Ascending aorta (tissue), 2 donors: ENCODE measurements around the gene OBI1. TPM values are rescaled to one million over a fixed set of nuclear protein-coding genes. Genes with fewer than 3 reads are reported as not detected.

ENCODE experiments used
- DNase-seq, 2 donors: peaks; one replicate each; pipeline ENCODE4 v3.0.0-alpha.2; 2019; ENCODE audit warnings: low spot score in 2 of 2
- H3K27ac ChIP-seq, 2 donors: fragments of 200-600 bp; sonication (generic); one replicate each; pipeline ENCODE4 v1.5.1; 2016 to 2017; ENCODE audit warnings: mild to moderate bottlenecking in 1 of 2
- H3K27me3 ChIP-seq: fragments of 200-600 bp; sonication (generic); one replicate; pipeline ENCODE4 v1.5.1; 2017
- H3K36me3 ChIP-seq, 2 donors: fragments of 200-600 bp; sonication (generic); one replicate each; pipeline ENCODE4 v1.5.1; 2016
- H3K4me1 ChIP-seq, 2 donors: fragments of 200-600 bp; sonication (generic); one replicate each; pipeline ENCODE4 v1.5.1; 2016 to 2017; ENCODE audit warnings: mild to moderate bottlenecking in 1 of 2
- H3K4me3 ChIP-seq, 2 donors: fragments of 200-600 bp; sonication (generic); one replicate each; pipeline ENCODE4 v1.5.1; 2016 to 2017; ENCODE audit warnings: mild to moderate bottlenecking in 1 of 2
- H3K9me3 ChIP-seq, 2 donors: fragments of 200-600 bp; sonication (generic); one replicate each; pipeline ENCODE4 v1.5.1; 2016
- CTCF ChIP-seq, 3 experiments: fragments of 200-600 bp in 2 of 3; fragments of 450-650 bp in 1 of 3; sonication (generic) in 2 of 3; IDR thresholded peaks; one replicate each; pipeline ENCODE4 v1.5.1; 2016 to 2019; ENCODE audit warnings: antibody characterized with exemption in 3 of 3, mild to moderate bottlenecking in 1 of 3, moderate library complexity in 1 of 3
- intact Hi-C: fragments of 100-400 bp; cut with DNase I; formaldehyde crosslinking; loops from one replicate; pipeline ENCODE4 v1.15.1; 2023
- total RNA-seq: library from RNA; depleted of rRNA; stranded (reverse); fragments of >200 nt; gene quantifications from one replicate; pipeline ENCODE4 v1.1.0, GENCODE V29; 2016

OBI1 gene
- total RNA-seq, 1 donor from 2014 or later: 1.8 TPM

DNA sequence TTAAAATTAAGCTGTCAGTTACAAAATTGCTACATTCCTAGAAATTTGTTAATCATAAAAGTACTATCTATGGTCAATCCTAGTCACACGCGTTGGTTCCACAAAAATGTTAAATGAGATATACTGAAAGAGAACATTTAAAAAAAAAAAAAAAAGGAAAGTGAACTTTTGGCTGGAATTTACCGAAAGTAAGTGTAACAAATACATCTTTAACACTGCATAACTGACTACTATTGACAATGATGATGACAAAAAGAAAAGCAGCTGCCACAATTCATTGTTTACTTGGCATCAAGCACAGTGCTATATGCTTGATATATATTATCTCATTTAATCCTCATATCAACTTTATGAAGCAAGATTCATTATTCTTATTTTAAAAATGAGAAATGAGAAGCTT, 35.8 kb downstream of the OBI1 start:
- H3K4me1 ChIP-seq: no peaks in the 10 kb centered on the region

DNA sequence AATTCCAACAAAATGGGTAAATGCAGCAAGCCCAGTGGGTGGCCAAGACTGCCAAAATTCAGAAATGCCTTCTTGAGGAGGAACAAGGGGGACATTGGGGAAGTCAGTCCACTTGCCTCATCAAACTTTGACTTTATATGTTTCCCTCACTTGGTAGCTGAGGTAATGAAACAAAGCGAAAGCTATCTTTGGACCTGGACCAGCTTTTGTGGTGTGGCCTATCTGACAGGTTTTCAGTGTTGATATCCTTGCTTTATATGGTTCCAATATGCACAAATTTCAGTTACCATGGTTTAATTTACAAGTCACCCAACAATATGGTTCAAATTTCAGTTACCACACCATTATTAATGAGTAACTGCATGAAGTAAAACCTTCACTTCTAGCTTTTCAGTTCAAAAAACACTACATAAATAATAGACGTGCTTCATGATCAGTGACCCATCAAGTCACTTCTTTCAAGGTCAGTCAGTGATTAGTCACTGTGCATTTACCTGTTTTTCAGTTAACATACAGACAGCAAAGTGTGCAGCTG, 38.0 kb downstream of the OBI1 start:
- no peak overlapping the region for H3K27ac ChIP-seq
- no peaks in the 10 kb centered on the region for H3K9me3 ChIP-seq
- no peak for TF ChIP-seq CTCF (IDR thresholded peaks at IDR 0.05)
- H3K36me3 ChIP-seq: peaks cover 11 to 12% of the 10 kb centered on the region in 2 donors
- intact Hi-C loops: no loop called here
- no peak for DNase-seq
- no peaks in the 10 kb centered on the region for H3K27me3 ChIP-seq
- H3K4me1 ChIP-seq: no peaks in the 10 kb centered on the region
- H3K4me3 ChIP-seq: no peak overlapping the region

More for the DNA sequence above, 35.8 kb downstream of the OBI1 start:
- no peaks in the 10 kb centered on the region for H3K36me3 ChIP-seq
- H3K27ac ChIP-seq: no peak overlapping the region
- H3K27me3 ChIP-seq: no peaks in the 10 kb centered on the region
- H3K9me3 ChIP-seq: no peaks in the 10 kb centered on the region
- no peak overlapping the region for H3K4me3 ChIP-seq
- no peak for TF ChIP-seq CTCF (IDR thresholded peaks at IDR 0.05)
- intact Hi-C loops: no loop called here
- no peak for DNase-seq

- Histone ChIP-seq H3K27ac (no peak overlapping the region), H3K4me1 (no peaks in the 10 kb centered on the region), H3K27me3 (no peaks in the 10 kb centered on the region), H3K4me3 (no peak overlapping the region), H3K36me3 (peaks cover 11 to 19% of the 10 kb centered on the region in 2 donors), H3K9me3 (no peaks in the 10 kb centered on the region)
- DNase-seq: no peak
- no peak for TF ChIP-seq CTCF (IDR thresholded peaks at IDR 0.05)
- intact Hi-C loops: no loop called here
These were observed 40.5 kb downstream of the OBI1 start for GRCh38 chr13:78618411-78618810.

- no peak overlapping the region for H3K27ac ChIP-seq
- H3K36me3 ChIP-seq: peaks cover 0 to 8% of the 10 kb centered on the region in 2 donors
- intact Hi-C loops: no loop called here
- DNase-seq: no peak
- no peaks in the 10 kb centered on the region for H3K9me3 ChIP-seq
- H3K4me1 ChIP-seq: peaks cover 8 to 15% of the 10 kb centered on the region in 2 donors
- H3K4me3 ChIP-seq: no peak overlapping the region
- H3K27me3 ChIP-seq: peaks cover 26% of the 10 kb centered on the region
- no peak for TF ChIP-seq CTCF (IDR thresholded peaks at IDR 0.05)
These were observed 47.9 kb downstream of the OBI1 start for GRCh38 chr13:78611040-78611439.

DNA sequence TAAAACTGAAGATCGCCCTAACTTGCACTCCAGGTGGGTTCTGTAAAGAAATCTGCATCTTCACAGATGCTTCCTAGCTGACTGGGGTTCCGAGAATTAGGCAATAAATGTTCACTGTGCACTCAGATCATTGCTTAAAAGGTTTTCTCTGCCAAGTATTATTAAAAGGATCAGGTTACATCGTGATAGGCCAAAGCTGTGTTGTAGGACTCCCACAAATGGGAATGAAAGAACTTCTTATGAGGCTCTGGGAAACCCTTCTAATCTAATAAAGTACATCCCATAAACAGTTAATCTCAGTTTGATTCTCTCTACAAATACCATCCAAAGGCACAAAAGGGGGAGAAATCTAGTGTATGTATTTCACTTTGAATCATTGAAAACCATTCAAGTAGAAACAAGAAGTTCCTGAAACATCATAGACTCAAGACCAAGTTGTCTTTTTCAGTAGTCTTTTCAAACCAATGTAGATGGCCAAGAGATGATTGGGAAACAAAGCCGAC, 48.5 kb downstream of the OBI1 start:
- peaks cover 30% of the 10 kb centered on the region for H3K27me3 ChIP-seq
- no peak for DNase-seq
- no peak overlapping the region for H3K27ac ChIP-seq
- TF ChIP-seq CTCF (IDR thresholded peaks at IDR 0.05): no peak
- peaks cover 8 to 15% of the 10 kb centered on the region in 2 donors for H3K4me1 ChIP-seq
- H3K36me3 ChIP-seq: peaks cover 0 to 2% of the 10 kb centered on the region in 2 donors
- H3K4me3 ChIP-seq: no peak overlapping the region
- no peaks in the 10 kb centered on the region for H3K9me3 ChIP-seq
- intact Hi-C loops: no loop called here
